HG03175 (cell line): ENCODE data around the gene HTRA1.

Source experiments
- ATAC-seq: cut with Tn5 transposase; IDR thresholded peaks from one replicate; pipeline ENCODE4 v1.9.1; 2021; ENCODE audit warnings: mild to moderate bottlenecking, moderate library complexity; ENCODE audit not compliant: unreplicated experiment

The HTRA1 gene

DNA sequence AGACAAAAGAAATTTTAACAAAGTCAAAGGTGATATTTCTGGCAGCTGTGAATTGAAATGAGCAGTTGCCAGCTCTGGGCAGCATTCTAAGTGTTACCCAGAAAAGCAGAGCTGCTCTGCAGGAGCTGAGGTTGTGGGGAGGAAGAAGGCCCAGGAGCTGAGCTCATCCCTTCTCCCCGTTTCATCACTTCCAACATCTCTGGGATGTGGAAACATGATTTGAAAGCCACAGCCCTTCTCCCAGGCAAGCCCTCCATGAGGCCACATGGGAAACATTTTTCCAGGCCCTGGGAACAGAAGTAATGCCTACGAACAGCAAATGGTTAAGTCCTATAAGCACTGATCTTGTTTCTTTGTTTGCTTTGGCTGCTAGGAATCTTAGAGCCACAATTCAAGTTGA, 88.3 kb downstream of the HTRA1 start:
- ATAC-seq = no peak

DNA sequence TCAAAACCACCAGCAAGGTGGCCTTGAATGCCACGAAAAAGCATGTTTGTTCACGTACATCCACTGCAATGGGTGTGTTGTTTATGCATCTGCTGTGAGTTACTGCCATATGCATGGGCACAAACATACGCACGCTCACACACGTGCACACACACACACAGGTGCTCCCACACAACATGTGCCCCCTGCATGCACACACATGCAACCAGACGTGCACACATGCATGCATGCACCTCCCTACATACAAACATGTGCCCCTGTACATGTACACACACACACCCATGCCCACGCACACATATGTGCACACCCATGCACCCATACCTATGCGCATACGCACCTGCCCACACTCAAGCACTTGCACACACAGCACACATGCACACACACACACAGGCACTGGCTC, 89.1 kb downstream of the HTRA1 start:
- no peak for ATAC-seq

DNA sequence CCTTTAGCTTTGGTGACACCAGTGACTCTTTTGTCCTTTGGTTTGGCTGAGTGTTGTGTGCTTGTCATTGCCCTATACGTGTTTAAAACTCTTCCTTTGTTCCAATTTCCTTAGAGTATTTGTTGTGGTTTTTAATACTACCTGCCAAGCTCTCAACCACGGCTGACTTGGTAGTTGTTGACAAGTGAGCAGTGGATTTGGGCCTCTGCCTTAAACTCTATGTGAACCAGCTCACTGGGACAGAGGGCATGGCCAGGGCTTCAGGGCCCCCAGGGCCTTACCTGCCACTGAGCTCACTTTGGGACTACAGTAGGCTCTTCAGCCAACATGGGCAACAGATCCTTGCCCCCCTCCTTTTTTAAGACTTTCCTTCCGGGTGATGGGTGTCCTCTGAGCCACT, 89.6 kb downstream of the HTRA1 start:
- ATAC-seq = no peak

DNA sequence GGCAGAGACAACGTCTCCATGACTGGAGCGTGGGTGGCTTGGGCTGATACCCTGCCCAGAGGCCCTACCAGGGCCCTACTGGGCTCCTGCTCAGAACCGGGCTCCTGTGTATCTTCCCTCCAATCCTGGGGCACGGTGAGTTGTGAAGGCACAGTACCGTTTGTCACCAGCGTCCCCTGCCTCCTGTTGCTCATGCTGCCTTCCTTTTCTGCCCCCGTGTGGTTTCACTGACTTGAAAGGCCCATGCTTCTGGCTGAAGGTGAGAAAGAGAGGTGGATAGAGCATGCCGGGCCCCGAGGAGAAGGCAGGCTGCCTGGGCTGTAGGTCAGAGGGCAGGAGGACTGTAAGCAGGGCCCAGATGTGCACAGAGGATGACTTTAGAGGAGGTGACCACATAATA, 90.1 kb downstream of the HTRA1 start:
- ATAC-seq = no peak

DNA sequence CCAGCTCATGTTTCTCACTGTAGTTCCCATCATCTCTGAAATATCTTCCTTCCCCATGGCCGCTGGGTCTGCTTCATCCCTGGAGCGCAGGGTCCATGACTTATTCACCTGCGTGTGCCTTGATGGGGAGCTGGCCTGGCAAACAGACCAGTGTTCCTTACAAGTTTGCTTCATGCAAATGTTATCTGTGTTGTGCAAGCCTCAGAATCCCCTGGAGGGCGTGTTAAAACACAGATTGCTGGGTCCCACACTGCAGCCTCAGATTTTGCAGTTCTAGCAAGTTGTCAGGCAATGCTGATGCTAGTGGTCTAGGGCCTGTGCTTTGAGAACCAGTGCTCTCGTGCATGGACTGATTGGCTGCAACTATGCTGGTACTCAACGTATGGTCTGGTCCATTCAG, 92.0 kb downstream of the HTRA1 start:
- no peak for ATAC-seq

DNA sequence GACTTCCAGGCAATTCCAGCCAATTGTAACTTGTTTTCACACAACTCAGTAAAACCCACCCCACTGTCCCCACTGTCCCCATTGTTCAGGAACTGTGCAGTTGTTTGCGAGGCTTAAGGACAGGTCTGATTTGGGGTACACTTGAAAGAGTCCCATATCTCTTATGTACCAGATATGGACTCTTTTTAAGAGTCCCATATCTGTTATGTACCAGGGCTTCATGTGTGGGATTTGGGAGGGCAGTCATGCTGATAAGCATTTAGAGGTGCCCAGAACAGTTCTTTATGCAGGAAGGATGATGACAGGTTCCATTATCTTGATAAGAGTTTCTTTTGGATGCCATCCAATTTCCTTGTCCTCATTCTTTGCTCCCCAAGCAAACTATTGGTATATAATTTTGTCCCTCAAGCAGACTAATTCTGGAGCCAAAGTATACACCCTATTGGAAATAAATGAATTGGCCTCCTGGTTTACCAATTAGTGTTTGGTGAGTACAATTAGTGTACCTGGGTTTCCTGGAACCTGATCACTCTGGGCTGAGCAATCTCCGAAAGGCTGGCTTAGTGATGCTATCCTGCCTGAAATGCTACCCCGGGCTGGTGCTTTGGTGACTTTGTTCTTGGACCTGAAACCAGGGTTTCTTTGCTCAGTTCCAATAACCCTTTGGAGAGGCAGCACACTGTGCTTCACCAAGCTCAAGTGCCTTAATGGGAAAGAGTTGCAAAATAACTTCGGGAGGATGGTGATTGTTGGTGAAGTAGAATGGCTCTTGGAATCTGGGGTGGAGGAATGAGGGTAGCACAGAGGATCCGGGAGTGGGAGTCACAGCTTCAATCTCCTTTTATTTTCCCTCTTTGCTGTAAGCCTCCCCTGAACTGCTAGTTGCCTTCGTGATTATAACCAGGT, 93.0 kb downstream of the HTRA1 start:
- ATAC-seq = no peak

DNA sequence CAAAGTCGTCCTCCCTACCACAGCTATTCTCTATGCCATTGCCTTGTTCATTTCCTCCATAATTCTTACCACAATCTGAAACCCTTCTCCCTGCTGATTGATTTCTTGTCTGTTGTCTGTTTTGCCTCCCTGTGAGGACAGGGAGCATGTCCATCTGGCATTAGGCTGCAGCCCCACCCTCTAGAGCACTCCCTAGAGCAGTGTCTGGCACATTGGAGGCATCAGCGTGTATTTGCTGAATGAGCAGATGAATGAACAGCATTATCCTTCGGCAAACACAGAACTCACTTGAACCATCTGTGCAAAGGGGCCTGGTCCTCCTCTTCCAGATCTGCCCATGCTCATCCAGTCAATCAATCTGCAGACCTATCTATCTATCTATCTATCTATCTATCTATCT, 94.1 kb downstream of the HTRA1 start:
- ATAC-seq = no peak

DNA sequence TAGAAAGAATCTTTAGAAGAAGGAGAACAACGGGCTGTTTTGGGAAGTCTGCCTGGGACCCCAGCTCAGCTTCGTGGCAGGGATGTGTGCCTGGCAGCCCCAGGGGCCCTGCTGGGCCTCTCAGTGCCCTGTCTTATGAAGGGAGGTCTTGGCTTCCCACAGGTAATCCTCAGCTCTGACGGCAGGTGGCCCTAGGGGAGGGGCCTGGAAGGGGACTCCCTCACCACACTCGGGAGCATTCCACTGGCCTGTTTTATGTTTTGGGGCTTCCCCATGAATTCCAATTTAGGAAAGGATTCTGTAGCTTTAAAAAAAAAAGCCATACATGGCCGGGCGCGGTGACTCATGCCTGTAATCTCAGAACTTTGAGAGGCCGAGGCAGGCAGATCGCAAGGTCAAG, 96.2 kb downstream of the HTRA1 start:
- no peak for ATAC-seq

DNA sequence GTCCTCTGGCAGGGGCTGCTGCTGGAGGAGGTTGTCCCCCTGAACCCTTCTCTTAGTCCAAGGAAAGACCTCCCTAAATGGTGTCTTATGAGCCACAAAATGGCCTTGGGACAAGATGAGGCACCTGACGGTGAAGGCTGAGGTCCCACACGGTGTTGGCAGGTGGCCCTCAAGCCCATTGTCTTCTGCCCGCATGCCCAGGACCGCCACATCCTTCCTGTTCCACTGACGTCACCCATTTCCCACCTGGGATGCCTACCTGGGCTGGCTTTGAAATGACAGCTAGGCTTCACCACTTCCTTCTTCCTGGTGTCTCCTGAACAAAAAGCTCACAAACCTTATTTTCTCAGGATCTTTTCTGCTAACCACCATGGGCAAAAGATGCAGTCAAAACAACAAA, 97.1 kb downstream of the HTRA1 start:
- ATAC-seq = no peak

DNA sequence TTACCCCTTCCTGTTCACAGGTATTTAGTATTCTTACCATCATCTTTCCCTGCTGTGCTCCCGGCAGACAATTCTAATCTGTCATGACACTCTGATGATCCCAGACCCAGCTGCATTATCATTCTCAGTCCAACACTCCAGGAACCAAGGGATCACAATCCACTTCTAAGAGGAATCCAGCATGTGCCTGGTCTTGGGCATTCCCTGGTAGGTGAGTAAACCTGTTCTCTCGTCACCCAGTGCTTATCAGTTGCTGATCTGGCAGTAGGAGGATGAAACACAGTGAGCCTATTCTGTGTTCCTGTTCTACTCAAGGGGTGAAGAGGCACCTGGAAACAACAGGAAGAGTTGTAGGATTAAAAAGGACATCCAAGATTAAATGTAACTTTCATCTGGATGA, 97.9 kb downstream of the HTRA1 start:
- no peak for ATAC-seq

DNA sequence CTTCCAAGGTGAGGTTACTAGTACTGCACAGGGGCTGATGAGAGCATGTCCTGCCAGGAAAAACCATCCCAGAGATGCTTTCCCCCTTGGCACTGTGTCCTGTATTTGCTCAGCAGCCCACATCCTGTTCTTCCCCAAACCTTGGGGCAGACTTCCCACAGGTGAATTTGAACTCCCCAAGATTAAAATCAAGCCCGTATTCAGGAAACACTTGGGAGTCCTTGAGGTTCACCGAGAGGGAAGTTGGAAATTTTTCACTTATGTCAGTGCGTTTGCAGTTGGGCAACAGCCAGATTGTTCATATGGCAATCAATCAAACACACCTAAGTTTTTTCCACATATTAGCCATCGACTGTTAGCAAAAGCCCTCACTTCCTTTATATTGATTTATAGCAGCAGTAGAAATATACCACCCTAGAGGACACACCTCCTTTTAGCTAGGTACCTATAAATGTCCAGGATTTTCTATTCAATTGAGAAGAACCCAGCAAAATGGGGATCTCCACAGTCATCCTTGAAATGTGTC, 99.0 kb downstream of the HTRA1 start, which contains the start of gene DMBT1:
DMBT1 (plus strand) TSS at position 476 of the 526 bp plus-strand sequence; CDS start at position 493, 17 bp downstream.
- no peak for ATAC-seq

DNA sequence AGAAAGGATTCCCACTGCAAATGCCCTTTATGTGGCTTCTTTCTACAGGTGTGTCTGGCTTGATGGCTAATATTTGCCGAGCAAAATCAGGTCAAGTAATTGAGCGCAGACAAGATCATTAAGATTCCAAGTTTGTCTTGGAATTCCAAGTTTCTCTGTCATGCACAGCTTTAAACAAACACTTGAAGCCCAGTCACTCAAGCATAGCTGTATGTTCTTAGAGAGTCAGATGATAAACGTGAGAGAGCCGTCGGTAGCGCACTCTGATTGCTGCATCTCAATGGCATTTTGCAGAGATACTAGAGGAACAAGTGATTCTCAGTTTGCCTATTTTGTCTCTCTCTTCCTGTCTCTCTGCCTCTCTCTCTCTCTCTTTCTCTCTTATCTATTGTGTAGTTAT, 99.9 kb downstream of the HTRA1 start:
- ATAC-seq = no peak

DNA sequence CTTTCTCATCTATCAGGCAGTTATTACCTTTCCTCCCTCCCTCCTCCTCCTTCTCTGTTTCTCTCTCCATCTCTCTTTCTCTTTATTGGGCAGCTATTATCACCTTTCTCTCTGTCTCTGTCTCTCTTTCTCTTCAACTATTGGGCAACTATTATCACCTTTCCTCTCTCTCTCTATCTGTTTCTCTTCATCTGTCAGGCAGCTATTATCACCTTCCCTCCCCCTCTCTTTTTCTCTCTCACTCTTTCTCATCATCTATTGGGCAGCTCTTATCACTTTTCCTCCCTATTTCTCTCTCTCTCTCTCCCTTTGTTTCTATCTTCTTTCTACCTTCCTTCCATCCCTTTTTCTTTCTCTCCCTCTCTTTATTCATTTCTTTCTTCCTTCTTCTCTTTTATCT, 100.4 kb downstream of the HTRA1 start:
- ATAC-seq = no peak
